ENCODE results near the gene TMBIM4. TPM values are rescaled to one million over a fixed set of nuclear protein-coding genes. Genes with fewer than 3 reads are reported as not detected.
A peak's percentile ranks its signal among the peaks of the same experiment; 100 is the strongest.
"Not testable (repeated sequence)": the region's sequence is repeated elsewhere in the genome, so short reads cannot be mapped to it uniquely, and the experiment has no call there.

TMBIM4 gene
- total RNA-seq, 2 donors from 2014 or later, result 130 to 168 TPM

DNA sequence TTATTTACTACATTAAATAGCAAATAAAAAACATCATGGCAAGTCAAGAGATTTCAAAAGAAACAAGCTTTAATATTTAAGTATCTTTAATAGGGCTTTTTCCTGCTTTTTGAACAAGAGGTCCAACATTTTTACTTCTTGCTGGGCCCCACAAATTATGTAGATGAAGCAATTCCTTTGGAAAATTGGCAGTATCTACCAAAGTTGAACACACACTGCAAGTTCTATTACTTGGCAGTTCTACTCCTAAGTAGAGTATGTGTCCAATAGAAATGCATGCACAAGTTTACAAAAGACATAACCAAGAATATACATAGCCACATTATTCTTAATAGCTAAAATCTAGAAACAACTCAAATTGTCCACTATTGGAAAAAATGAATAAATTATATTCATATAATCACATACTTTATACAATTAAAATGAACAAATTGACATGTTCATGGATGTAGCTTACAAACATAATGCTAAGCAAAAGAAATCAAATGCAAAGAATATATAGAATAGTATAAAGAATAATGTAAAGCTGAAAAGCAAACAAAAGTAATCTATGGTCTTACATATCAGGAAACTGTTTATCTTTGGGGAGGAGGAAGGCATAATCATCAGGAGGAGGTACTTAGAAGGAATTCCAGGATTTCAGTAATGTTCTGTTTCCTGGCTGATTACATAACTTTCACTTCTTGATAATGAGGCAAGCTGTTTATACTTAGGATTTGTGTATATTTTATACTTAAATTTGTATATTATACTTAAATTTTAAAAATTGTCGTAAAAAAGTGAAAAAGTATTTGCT lies 6.5 kb upstream of the TMBIM4 start:
- no peaks in the 10 kb centered on the region for H3K36me3 ChIP-seq
- H3K27me3 ChIP-seq, result no peaks in the 10 kb centered on the region
- no peak overlapping the region for H3K27ac ChIP-seq
- H3K4me1 ChIP-seq, result no peaks in the 10 kb centered on the region
- no peaks in the 10 kb centered on the region for H3K9me3 ChIP-seq
- no peak overlapping the region for H3K4me3 ChIP-seq
- intact Hi-C loops (cut with DNase I), result no loop called here
- H3K9ac ChIP-seq (ENCODE audit: low read depth in 2 of 2, low read length in 2 of 2), result no peak overlapping the region
- DNase-seq, result no peak
- TF ChIP-seq, protein P1, sequence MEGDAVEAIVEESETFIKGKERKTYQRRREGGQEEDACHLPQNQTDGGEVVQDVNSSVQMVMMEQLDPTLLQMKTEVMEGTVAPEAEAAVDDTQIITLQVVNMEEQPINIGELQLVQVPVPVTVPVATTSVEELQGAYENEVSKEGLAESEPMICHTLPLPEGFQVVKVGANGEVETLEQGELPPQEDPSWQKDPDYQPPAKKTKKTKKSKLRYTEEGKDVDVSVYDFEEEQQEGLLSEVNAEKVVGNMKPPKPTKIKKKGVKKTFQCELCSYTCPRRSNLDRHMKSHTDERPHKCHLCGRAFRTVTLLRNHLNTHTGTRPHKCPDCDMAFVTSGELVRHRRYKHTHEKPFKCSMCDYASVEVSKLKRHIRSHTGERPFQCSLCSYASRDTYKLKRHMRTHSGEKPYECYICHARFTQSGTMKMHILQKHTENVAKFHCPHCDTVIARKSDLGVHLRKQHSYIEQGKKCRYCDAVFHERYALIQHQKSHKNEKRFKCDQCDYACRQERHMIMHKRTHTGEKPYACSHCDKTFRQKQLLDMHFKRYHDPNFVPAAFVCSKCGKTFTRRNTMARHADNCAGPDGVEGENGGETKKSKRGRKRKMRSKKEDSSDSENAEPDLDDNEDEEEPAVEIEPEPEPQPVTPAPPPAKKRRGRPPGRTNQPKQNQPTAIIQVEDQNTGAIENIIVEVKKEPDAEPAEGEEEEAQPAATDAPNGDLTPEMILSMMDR (IDR thresholded peaks at IDR 0.05), result no peak

DNA sequence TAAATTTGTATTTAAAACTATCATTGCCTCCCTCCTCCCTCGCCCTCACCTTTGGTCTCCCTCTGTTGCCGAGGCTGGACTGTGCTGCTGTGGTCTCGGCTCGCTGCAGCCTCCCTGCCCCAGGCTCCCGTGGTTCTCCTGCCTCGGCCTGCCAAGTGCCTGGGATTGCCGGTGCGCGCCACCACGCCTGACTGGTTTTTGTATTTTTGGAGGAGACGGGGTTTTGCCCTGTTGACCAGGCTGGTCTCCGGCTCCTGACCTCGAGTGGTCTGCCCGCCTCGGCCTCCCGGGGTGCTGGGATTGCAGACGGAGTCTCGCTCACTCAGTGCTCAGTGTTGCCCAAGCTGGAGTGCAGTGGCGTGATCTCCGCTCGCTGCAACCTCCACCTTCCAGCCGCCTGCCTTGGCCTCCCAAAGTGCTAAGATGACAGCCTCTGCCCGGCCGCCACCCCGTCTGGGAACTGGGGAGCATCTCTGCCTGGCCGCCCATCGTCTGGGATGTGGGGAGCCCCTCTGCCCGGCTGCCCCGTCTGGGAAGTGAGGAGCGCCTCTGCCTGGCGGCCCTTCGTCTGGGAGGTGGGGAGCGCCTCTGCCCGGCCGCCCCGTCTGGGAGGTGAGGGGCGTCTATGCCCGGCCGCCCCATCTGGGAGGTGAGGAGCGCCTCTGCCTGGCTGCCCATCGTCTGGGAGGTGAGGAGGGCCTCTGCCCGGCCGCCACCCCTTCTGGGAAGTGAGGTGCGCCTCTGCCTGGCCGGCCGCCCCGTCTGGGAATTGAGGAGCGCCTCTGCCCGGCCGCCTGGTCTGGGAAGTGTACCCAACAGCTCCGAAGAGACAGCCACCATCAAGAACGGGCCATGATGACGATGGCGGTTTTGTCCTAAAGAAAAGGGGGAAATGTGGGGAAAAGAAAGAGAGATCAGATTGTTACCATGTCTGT lies 4.9 kb upstream of the TMBIM4 start:
- H3K9me3 ChIP-seq; H3K9ac ChIP-seq (ENCODE audit: low read depth in 2 of 2, low read length in 2 of 2); H3K27ac ChIP-seq; H3K36me3 ChIP-seq; H3K4me3 ChIP-seq; H3K27me3 ChIP-seq; intact Hi-C loops (cut with DNase I); DNase-seq; H3K4me1 ChIP-seq: not testable (repeated sequence)

DNA sequence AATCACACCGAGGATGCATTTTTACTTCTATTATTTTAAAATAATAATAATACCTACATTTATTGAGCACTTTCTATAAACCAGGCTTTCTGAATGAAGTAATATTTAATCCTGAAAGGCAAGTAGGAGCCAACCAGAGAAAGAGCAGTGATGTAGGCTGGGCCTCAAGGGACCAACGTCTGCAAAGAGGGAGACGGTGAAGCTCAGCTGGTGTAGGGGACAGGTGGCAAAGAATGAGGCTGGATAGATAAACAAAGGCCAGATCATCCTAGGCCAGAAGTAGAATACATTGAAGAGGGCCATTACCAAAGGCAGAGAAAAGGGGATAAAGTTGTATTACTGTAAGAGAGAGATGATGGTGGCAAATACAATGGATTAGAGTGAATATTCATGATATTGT lies 810 bp upstream of the TMBIM4 start:
- Histone ChIP-seq H3K36me3 (no peaks in the 10 kb centered on the region), H3K9ac (ENCODE audit: low read depth in 2 of 2, low read length in 2 of 2) (no peak overlapping the region), H3K9me3 (no peaks in the 10 kb centered on the region), H3K27ac (peak overlapping the region; percentile 100), H3K4me3 (peak overlapping the region; percentile 86), H3K27me3 (no peaks in the 10 kb centered on the region), H3K4me1 (no peaks in the 10 kb centered on the region)
- TF ChIP-seq, protein P1 (IDR thresholded peaks at IDR 0.05), result no peak
- DNase-seq, result no peak
- intact Hi-C loops (cut with DNase I), result no loop called here

DNA sequence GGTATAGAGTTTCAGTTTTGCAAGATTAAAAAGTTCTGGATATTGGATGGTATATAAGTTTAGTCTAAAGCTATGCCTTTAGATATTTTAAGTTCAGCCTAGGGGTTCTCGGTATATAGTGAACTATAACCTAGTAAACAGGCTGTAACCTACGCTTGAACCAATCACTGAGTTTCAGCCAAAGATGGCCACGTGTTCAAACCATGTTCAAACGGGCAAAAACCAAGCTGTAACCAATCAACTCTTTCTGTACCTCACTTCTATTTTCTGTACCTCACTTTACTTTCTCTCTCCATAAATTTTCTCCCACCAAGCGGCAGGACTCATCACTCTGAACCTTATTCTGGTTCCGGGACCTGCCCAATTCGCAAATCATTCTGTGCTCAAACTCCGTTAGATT lies 1.4 kb downstream of the TMBIM4 start:
- Histone ChIP-seq H3K36me3 (no peaks in the 10 kb centered on the region), H3K9me3 (no peaks in the 10 kb centered on the region), H3K9ac (ENCODE audit: low read depth in 2 of 2, low read length in 2 of 2) (no peak overlapping the region), H3K4me3 (peak overlapping the region; percentile 86), H3K27ac (peak overlapping the region; percentile 100), H3K4me1 (no peaks in the 10 kb centered on the region), H3K27me3 (no peaks in the 10 kb centered on the region)
- TF ChIP-seq, protein P1 (IDR thresholded peaks at IDR 0.05), result no peak
- intact Hi-C loops (cut with DNase I), result loop anchor here (5.0 kb wide), 1 partner anchor 134 kb away; the partner anchor contains the start of gene HELB
- no peak for DNase-seq

DNA sequence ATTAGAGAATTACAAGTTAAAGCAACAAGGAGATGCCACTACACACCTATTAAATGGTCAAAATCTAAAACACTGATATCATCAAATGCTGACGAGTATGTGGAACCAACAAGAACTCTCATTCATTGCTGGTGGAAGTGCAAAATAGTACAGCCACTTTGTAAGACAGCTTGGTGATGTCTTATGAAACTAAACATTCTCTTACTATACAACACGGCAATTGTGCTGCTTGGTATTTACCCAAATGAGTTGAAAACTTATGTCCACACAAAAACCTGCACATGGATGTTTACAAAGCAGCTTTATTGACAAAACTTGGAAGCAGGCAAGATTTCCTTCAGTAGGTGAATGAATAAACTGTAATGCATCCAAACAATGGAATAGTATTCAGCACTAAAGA lies 3.2 kb downstream of the TMBIM4 start:
- TF ChIP-seq, protein P1 (IDR thresholded peaks at IDR 0.05), result no peak
- no peak for DNase-seq
- Histone ChIP-seq H3K9ac (ENCODE audit: low read depth in 2 of 2, low read length in 2 of 2) (no peak overlapping the region), H3K27ac (no peak overlapping the region), H3K36me3 (no peaks in the 10 kb centered on the region), H3K27me3 (no peaks in the 10 kb centered on the region), H3K4me1 (no peaks in the 10 kb centered on the region), H3K9me3 (no peaks in the 10 kb centered on the region), H3K4me3 (no peak overlapping the region)
- intact Hi-C loops (cut with DNase I), result loop anchor here (5.0 kb wide), 1 partner anchor 136 kb away; the partner anchor contains the start of gene HELB

All from colonic mucosa (tissue), 4 donors.